ENCODE data around the gene ANKRD24.
"Not testable (repeated sequence)": the region's sequence is repeated elsewhere in the genome, so short reads cannot be mapped to it uniquely, and the experiment has no call there.

Gene ANKRD24

DNA sequence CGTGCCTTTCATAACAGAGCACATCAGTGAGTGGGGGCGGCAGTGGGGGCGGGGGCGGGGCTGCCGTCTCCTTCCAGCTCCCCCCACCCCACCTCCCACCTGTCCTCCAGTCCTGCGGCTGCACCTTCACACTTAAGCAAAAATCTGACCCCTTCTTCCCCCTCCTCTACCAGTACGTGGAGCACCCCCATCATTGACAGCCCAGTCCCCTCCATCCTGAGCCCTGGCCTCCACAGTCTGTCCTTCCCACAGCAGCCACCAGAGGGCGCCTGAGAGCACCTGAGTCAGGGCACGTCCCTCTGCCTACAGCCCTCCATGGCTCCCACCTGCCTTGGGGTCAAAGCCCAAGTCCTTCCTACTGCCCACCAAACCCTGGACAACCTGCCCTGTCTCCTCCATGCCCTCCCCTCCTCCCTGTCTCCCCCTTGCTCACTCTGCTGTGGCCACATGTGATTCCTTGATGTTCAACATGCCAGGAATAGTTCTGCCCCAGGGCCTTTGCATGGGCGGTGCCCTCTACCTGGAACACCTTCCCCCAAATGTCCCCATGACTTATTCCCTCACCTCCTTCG, 50.9 kb downstream of the ANKRD24 start:
- no peak for DNase-seq

DNA sequence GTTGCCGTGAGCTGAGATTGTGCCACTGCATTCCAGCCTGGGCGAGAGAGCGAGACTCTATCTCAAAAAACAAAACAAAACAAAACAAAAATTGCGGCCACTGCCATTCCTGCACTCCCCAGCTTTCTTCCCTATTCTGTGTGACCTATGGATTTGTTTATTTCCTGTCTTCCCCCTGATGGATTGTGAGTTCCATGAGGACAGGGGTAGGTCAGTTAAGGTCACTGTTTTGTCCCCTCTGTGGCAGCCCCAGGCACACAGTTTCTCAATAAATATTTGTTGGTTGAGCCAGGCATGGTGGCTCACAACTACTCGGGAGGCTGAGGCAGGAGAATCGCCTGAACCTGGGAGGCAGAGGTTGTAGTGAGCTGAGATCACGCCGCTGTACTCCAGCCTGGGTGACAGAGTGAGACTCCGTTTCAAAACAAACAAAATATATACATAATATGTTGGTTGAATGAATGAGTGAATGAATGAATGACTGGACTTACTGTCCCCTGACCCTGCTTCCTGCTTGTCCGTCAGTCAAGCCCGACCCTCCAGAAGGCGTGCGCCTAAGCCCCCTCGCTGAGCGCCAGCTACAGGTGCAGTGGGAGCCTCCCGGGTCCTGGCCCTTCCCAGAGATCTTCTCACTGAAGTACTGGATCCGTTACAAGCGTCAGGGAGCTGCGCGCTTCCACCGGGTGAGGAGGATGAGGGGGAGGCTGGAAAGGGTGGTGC, 51.8 kb downstream of the ANKRD24 start:
- DNase-seq = no peak

DNA sequence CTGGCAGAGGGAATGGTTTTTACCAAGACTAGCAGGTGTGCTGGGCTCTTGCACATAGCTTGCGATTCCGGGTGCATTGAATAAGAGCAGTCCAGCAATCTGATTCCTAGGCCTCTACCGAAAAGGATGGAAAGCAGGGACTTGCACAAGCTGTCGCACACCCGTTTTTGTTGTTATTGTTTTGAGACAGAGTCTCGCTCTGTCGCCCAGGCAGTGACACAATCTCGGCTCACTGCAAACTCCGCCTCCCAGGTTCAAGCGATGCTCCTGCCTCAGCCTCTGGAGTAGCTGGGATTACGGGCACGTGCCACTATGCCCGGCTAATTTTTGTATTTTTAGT, 52.3 kb downstream of the ANKRD24 start:
- no peak for DNase-seq

DNA sequence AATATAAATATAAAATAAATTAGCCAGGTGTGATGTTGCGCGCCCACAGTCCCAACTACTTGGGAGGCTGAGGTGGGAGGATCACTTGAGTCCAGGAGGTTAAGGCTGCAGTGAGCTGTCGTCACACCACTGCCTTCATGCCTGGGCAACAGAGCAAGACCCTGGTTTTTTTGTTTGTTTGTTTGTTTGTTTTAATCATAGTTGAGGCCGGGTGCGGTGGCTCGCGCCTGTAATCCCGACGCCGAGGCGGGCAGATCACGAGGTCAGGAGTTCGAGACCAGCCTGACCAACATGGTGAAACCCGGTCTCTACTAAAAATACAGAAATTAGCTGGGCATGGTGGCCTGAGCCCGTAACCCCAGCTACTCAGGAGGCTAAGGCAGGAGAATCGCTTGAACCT, 55.0 kb downstream of the ANKRD24 start:
- DNase-seq = not testable (repeated sequence)

DNA sequence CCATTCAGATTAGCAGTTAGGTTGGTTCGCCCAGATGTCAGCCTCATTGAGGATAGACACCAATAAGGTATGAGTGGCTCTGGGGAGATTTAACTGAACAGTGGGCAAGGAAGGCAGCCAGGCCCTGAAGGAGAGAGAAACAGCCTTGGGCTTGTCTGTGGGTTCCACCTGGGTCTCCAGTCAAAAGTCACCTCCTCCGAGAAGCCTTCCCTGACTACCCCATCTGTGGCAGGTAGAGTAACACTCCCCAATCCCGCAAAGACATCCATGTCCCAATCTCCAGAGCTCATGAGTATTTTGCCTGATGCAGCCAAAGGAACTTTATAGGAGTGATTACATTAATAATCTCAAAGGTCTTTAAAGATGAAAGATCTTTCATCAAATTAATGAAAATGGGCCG, 56.3 kb downstream of the ANKRD24 start:
- DNase-seq = no peak

DNA sequence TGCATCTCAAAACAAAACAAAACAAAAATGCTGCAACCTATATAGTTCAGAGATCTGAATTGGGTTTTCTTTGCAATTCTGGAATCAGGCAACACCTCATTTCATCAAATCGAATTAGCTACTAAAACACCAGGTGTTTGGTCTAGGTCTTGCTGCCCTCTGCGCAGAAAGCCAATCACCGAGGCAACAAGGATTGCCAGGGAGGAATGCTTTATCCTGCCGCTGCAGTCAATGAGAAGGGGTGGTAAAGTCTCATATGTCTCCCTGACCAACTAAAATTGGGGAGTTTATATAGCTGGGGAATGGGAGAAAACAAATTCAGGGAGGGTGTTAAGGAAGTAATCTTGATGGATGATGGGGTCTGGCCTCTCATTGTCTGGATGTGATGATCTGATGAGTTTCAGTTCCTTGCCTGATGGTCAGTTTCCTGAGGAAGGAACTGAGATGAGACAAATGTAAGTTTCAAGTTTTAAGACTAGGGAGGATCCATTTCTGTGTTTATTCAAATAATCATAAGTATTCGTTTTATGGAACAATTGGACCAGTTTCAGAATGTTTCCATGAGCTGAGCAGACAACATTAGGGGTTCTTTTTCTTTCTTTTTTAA, 59.4 kb downstream of the ANKRD24 start:
- no peak for DNase-seq

DNA sequence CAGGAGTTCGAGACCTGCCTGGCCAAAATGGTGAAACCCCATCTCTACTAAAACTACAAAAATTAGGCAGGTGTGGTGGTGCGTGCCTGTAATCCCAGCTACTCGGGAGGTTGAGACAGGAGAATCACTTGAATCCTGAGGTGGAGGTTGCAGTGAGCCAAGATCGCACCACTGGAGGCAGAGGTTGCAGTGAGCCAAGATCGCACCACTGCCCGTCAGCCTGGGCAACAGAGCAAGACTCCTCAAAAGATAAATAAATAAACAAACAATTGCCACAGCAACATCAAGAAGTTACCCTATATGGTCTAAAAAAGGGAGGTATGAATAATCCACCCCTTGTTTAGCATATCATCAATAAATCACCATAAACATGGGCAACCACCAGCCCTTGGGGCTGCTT, 63.4 kb downstream of the ANKRD24 start:
- not testable (repeated sequence) for DNase-seq

DNA sequence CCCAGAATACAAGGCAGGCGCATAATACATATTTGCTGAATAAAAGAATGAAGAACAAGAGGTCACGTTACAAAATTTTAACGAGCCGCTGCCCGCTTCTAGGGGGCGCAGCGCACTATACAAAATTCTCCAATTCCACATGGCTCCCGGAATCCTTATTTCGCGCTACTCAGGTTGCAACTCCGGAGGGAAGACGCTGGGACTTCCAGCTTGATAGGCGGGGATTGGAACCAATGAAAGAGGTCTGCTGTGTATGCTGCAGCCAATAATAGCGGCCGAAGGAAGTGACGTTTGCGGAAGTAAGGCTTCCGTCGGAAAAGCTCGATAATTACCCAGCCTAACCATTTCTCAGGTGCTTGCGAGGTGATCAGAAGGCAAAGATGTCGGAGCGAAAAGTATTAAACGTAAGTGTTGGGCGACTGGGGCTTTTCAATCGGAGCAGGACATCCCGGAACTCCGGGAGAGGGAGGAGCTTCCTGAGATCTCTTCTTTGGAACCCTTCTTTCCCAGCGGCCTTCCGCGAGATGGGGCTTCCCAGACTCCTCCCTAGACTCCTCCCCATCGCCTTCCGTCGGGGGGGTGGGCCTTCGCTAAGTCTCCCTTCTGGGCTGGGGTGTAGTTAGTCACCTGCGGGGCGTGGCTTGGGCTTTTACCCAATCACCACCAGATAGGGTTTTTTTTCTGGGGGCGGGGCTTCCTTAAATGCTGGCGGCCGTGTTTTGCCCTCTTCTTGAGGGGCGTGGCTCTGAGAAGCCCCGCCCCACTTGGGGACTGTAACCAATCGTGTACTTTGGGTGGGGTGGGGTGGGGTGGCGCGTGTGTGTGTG, 64.5 kb downstream of the ANKRD24 start, which contains the start of gene YJU2:
YJU2 (plus strand) TSS at position 314 of the 827 bp plus-strand sequence; CDS start at position 381, 67 bp downstream.
- peak; percentile 95 for DNase-seq

DNA sequence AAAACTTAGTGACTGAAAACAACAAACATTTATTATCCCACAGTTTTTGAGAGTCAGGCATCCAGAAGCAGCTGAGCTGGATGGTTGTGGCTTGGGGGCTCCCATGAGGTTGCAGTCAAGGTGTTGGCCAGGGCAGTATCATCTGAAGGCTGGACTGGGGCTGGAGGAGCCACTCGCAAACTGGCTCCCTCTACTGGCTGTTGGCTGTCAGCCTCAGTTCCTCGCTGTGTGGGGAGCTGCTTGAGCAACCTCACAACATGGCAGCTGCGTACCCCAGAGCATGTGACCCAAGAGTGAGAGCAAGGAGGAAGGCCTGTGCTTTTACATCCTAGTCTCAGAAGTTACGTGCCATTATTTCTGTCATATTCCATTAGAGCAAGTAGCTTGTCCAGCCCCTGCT, 74.1 kb downstream of the ANKRD24 start:
- no peak for DNase-seq

DNA sequence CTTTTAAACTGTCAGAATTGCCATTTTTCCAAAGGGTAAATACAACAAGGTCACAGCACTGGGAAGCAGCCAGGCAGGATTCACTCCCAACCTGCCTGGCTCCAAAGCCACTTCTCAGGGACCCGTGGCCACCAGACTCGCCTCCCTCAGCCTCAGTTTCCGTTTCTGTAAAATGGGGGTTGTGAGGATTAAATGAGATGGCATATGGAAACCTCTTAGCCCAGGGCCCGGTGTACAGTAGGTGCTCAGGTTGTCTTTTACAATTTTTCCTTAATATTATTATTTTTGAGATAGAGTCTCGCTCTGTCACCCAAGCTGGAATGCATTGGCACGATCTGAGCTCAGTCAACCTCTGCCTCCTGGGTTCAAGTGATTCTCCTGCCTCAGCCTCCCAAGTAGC, 74.5 kb downstream of the ANKRD24 start:
- no peak for DNase-seq

DNA sequence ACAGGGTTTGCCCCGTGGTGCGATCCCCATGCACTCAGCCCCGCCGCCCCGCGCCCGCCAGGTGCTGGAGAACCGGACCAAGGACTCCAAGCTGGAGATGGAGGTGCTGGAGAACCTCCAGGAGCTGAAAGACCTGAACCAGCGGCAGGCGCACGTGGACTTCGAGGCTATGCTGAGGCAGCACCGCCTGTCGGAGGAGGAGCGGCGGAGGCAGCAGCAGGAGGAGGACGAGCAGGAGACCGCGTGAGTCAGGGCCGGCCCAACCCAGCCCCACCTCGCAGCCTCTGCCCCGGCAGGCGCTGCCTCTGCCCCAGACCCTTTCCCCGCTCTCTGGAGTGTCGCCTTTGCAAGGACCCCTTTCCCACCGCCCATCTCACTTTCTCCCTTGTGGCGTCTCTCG, 75.7 kb downstream of the ANKRD24 start:
- no peak for DNase-seq

DNA sequence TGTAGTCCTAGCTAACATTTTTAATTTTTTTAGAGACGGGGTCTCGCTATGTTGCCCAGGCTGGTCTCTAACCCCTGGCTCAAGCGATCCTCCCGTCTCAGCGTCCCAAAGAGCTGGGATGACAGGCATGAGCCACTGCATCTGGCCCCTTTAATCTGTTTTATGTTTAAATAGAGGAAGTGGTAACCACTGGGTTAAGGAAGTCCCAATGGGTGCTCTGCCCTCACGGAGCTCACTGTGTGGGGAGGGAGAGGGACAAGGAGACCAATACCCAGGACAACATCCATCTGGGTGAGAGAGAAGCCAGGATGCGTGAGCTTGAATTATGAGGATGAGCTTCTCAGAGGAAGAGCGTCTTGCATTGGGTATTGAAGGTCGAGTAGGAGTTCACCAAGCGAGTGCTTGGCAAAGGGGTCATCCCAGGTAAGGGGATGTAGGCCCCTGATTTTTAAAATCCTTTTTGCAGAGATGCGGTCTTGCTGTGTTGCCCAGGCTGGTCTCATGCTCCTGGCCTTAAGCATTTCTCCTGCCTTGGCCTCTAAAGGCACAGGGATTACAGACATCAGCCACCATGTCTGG, 78.2 kb downstream of the ANKRD24 start:
- no peak for DNase-seq

DNA sequence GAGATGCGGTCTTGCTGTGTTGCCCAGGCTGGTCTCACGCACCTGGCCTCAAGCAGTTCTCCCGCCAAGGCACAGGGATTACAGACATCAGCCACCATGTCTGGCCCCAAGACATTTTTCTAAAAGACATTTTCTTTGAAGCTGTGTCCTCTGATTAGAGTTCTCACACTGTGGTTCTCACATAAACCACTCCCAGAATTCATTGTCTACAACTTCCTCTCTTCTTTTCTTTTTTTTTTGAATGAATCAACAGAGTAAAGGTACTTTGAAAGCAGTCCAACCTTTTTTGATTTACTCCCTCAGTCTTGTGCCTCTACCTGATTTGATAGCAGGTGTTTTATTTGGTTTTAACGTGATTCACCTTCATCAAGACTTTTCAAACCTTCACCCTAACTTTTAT, 82.3 kb downstream of the ANKRD24 start:
- DNase-seq = no peak

DNA sequence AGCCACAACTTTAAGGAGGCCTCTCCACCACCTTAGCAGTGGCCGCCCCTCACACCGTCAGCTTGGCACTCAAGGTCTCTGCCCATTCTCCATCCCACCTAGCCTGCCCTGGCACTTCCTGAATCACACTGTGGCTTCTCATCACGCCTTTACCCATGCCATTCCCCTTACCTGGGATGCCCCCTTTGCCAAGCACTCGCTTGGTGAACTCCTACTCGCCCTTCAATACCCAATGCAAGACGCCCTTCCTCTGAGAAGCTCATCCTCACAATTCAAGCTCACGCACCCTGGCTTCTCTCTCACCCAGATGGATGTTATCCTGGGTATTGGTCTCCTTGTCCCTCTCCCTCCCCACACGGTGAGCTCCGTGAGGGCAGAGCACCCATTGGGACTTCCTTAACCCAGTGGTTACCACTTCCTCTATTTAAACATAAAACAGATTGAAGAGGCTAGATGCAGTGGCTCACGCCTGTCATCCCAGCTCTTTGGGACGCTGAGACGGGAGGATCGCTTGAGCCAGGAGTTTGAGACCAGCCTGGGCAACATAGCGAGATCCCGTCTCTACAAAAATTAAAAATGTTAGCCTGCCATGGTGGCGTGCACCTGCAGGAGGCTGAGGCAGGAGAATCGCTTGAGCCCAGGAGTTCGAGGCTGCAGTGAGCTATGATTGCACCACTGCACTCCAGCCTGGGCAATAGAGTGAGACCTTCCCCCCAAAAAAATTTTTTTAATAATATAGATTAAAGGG, 83.9 kb downstream of the ANKRD24 start:
- no peak for DNase-seq

DNA sequence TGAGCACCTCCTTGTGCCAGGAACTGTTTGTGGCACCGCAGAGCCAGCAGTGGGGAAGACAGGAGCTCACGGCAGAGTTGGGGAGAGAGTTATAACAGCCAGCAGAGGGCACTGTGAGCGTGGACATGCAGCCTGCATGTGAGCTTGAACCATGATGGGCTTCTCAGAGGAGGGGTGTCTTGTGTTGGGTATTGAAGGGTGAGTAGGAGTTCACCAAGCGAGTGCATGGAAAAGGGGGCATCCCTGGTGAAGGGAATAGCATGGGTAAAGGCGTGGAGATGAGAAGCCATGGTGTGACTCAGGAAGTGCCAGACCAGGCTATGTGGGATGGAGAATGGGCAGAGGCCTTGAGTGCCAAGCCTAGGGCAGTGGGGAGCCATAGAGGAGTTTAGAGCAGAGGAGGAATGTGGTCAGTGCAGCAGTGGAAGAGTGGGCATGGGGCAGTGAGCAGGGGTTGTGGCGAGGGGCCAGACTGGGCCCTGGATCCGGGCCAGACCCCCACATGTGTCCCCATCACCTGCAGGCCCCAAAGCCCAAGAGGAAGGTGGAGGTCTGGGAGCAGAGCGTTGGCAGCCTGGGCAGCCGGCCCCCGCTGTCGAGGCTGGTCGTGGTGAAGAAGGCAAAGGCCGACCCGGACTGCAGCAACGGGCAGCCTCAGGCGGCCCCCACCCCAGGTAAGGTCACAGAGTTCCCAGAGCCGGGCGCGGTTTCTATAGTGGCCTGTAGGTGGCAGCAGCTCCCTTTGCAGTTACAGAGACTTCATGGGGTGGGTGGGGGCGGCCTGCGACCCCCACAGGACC, 84.8 kb downstream of the ANKRD24 start:
- DNase-seq = no peak

DNA sequence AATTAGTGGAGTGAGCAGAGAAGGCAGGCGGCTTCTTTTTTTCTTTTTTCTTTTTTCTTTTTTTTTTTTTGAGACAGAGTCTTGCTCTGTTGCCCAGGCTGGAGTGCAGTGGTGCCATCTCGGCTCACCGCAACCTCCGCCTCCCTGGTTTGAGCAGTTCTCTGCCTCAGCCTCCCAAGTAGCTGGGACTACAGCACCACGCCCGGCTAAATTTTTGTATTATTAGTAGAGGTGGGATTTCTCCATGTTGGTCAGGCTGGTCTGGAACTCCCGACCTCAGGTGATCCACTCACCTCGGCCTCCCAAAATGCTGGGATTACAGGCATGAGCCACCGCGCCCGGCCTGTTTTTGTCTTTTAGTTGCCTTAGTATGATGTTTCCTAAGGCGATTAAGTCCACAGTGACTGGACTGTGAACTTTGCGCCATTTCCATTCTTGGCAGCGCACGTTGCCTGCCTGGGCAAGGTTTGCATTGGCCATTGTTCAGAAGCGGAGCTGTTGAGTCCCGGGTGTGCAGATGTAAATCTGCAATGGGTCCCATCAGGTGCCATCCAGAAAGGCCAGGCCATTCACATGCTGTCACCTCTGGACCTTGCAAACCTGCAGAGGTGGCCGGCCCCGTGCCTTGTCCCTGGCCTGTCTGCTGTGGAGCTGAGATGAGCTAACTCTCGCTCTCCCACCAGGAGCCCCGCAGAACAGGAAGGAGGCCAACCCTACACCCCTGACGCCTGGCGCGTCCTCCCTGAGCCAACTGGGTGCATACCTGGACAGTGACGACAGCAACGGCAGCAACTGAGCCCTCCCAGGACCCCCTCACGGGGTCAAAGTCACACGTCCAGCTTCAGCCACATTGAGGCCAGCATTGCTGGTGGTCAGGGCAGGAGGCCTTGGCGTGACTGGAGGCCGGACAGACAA, 85.7 kb downstream of the ANKRD24 start:
- no peak for DNase-seq

DNA sequence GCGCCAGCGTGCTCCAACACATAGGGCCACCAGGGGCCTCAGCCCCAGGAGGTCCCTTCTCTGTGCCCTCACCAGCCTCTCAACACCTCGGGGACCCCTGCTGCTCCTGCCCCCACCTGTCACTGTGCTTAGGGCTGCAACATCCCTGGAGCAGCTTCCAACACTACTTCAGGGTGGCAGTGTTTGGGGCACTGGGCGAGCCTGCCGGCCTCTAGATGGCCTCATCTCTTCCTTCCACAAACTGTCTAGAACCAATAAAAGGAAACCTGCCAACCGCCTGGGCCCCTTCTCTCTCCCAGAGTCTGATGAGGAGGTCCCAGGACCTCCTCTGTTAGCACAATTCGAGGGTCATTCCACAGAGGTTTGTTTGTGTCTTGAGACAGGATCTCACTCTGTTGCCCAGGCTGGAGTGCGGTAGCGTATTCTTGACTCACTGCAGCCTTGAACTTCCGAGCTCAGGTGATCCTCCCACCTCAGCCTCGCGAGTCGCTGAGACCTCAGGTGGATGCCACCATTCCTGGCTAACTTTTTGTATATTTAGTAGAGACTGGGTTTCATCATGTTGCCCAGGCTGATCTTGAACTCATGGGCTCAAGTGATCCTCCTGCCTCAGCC, 86.4 kb downstream of the ANKRD24 start:
- DNase-seq = no peak

DNA sequence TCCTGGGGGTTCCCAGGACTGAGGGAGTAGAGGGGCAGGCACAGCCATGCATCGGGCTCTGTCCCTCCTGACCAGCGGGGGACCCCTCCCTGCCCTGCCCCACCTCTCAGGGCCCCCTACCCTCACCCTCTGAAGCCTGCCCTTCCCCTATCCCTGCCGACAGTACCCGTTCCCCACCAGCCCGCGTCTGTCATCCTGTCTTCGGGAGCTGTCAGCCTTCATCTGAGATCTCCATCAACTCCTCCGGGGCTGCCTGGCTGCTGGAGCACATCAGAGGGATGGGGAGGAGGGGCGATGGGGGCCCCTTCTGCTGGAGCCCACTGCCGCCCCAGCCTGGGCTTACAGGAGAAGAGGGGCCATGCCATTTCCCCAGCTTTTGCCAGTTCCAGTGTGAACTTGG, 90.4 kb downstream of the ANKRD24 start:
- no peak for DNase-seq

DNA sequence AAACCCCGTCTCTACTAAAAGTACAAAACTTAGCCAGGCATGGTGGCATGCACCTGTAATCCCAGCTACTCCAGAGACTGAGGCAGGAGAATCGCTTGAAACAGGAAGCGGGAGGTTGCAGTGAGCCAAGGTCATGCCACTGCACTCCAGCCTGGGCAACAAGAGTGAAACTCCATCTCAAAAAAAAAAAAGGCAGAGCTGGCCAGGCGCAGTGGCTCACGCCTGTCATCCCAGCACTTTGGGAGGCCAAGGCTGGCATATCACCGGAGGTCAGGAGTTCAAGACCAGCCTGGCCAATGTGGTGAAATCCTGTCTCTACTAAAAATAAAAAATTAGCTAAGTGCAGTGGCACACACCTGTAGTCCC, 91.8 kb downstream of the ANKRD24 start:
- not testable (repeated sequence) for DNase-seq

Data from T1000 (cell line).